NCI-H748 (cell line): ENCODE results near the gene MYO10.
A peak's percentile ranks its signal among the peaks of the same experiment; 100 is the strongest.
"Not testable (repeated sequence)": the region's sequence is repeated elsewhere in the genome, so short reads cannot be mapped to it uniquely, and the experiment has no call there.

ENCODE experiments used
- DNase-seq: peaks from one replicate; lab custom pipeline; 2025; ENCODE audit not compliant: unreplicated experiment; lab: John Stamatoyannopoulos, UW

The MYO10 gene

GRCh38 chr5:16722097-16722495, 214.0 kb downstream of the MYO10 start:
- no peak for DNase-seq

- DNase-seq: peak; percentile 74
Measured at GRCh38 chr5:16721151-16722096, 214.7 kb downstream of the MYO10 start.

DNA sequence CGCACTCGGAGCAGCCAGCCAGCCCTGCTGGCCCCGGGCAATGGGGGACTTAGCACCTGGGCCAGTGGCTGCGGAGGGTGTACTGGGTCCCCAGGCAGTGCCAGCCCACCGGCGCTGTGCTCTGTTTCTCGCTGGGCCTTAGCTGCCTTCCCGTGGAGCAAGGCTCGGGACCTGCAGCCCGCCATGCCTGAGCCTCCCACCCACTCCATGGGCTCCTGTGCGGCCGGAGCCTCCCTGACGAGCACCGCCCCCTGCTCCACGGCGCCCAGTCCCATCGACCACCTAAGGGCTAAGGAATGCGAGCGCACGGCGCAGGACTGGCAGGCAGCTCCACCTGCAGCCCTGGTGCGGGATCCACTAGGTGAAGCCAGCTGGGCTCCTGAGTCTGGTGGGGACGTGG, 218.1 kb downstream of the MYO10 start:
- DNase-seq: not testable (repeated sequence)

GRCh38 chr5:16713386-16713928, 222.6 kb downstream of the MYO10 start:
- DNase-seq: peak; percentile 99

DNA sequence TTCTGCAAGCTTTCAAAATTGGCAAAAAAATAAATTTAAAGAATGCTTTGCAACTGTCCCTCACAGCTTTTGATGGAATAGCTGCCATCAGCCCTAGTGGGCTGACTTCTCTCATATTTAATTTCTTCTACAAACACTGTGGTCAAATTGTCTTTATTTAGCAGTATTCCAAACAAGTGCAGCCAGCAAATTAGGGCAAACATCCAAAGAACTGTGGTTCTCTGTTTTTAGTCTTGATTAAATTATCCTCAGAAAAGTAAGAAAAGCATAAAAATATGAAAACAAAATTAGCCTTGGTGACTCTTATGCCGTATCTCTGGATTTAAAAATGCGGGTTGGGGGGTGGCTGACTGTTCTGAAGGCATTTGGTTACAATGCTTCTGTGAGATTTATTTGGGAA, 223.5 kb downstream of the MYO10 start:
- peak; percentile 83 for DNase-seq

DNA sequence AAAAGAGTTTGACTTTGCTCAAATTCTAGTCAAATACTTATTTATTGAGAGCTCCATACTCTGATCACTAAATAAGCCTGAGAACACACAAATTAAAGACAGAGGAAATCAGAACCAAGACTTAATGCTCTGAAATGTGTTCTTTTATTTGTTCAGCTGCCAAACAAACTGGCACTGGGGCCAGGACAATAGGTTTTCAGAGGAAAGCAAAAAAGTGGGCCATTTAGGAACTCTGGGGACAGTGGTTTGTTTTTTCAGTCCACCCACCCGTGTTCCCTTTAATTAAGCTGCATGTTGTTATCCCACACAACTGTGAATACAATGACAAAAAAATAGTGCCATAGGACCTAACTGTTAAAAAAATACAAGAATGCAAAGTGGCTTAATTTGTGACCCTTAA, 223.9 kb downstream of the MYO10 start:
- peak; percentile 99 for DNase-seq

GRCh38 chr5:16709691-16710433, 226.2 kb downstream of the MYO10 start:
- DNase-seq: no peak

GRCh38 chr5:16707869-16708192, 228.3 kb downstream of the MYO10 start:
- no peak for DNase-seq

- no peak for DNase-seq
Measured at GRCh38 chr5:16707168-16707868, 228.8 kb downstream of the MYO10 start.

GRCh38 chr5:16704945-16705344, 231.1 kb downstream of the MYO10 start:
- no peak for DNase-seq

DNA sequence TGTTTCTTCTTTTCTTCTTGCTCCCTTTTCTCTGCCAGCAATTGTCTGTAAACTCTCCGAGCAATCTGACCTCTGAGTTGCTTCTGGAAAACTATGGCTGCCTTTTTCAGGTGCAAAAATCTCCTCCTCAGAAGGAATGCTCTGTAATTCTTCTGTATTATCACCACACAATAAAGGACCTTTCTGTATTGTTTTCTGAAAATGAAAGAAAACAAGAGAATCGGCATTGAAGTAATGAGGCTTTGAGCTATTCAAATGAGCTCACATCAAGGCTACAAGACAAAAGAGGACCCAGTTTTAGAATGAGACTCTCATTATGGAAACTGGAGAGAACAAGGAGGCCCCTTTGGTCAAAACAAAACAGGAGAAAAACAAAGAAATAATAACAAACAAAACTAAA, 233.1 kb downstream of the MYO10 start:
- no peak for DNase-seq

DNA sequence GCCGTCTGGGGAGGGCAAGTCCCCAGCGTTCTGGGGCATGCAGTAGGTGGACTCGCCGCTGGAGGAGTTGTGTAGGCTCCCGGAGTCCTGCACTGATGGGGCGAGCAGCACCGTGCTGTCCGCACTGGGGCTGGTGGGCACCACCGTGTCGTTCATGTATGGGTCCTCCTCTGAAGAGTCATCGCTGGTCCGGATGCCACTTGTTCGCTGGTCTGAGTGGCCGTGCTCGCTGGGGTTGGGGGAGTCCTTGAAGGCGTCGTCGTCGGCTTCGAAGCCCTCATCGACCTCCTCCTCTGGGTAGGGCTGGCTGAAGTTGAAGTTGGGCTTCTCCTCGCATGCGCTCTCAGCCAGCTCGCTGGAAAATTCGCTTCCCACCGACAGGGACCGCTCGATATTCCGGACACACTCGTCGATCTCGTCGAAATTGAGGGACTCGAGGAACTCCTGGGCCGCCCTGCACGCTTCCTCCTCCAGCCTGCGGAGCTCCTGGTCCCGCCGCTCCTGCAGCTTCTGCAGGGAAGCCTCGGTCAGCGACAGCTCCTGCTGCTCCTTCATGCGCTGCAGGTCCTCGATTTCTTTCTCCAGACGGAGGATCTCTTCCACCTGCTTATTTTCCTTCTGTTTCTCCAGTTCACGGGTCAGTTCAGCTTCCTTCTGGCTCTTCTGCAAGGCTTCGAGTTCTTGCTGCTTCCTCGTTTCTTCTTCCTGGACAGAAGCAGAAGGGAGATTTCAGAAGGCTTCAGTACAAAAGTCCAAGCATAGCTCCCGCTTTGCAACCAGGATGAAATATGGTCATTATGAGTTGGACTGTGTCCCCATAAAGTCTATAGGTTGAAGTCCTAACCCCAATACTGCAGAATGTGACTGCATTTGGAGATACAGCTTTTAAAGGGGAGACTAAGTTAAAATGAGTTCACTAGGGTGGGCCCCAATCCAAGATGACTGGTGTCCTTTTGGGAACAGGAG, 234.7 kb downstream of the MYO10 start:
- no peak for DNase-seq

GRCh38 chr5:16700081-16700480, 236.0 kb downstream of the MYO10 start:
- DNase-seq: no peak

DNA sequence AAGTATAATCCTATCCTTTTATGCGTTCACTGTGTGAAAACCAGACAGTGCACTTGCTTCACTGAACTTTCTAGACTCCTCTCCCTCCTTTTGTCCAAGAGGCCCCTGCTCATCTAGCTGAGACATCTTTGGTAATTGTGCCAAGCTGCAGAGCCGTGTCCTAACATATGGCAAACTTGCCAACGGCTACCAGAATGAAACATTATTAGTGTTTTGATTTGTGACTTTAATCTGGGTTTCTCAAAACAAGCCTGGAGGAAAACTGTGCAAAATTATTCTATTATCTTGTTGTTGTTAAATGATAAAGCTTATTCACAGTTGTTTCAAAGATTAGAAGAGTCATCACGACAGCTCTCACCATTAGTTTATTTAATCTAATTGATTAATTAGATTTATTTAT, 240.3 kb downstream of the MYO10 start:
- no peak for DNase-seq

DNA sequence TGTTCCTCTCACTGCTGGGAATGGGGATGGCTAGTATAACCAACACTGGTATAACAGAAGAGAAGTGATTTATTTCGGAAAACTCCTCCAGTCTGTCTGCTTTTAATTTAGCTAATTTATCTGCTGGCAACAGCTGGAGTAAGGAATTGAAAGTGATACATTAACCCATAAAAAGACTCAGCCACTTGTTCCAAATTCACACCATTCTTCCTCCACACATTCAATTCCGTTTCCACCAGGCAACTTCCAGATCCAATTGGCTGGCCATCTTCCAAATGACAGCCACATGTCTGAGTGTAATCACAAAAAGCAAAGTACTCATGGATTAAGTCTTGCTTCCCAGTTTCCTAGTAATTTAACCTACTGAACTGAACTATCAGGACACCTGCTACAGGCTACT, 242.2 kb downstream of the MYO10 start:
- DNase-seq: no peak

DNA sequence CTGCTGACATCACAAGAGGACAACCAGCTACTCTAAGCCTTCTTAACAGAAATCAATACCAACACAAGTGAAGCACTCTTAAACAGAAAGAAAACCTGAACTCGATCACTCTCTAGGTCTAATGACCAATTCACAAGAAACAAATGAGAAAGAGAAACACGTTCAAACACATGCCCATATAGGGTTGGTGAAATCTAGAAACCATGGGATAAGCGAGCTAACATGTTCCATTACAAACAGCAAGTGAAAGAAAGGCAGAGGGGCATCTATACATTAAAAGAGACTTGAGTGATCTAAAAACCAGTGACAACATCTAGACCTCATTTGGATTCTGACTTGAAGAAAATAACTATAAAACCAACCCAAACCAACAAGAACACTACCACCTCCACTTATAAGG, 244.4 kb downstream of the MYO10 start:
- DNase-seq: no peak

- peak; percentile 83 for DNase-seq
Measured at GRCh38 chr5:16690243-16690852, 245.7 kb downstream of the MYO10 start.

DNA sequence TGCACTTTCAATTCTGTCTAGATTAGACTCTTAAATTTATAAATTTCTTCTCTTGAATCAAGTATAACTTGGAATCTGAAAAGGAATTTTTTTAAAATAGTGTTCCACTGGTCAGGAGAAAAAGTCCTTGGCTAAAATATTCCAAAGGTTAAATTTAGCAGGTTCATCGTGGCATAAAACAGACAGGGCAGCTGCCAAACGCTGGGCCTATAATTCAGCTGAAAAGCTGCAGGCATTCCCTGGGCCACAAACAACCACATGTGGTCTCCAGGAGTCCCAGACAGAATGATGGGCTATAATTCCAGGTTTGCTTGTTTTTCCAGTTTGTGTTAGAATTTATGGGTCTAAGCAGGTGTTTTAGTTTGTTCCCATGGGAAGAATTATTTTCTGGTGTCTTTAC, 248.2 kb downstream of the MYO10 start:
- DNase-seq: no peak

GRCh38 chr5:16685069-16685468, 251.0 kb downstream of the MYO10 start:
- DNase-seq: no peak

GRCh38 chr5:16681876-16682275, 254.2 kb downstream of the MYO10 start:
- no peak for DNase-seq
